Neural cell (in vitro differentiated cells): ENCODE results near the gene TBC1D16. TPM values are rescaled to one million over a fixed set of nuclear protein-coding genes. Genes with fewer than 3 reads are reported as not detected.

Experiments
- H2AFZ ChIP-seq: fragments of 200-600, 300-800 bp; sonication (generic), shearing (Covaris generic); 2 replicates; pipeline ENCODE4 v1.6.0; 2014; ENCODE audit warnings: low read depth, mild to moderate bottlenecking, antibody characterized with exemption, low read length, moderate library complexity
- H3F3A ChIP-seq: fragments of 200-600 bp; shearing (Covaris generic); 2 replicates; pipeline ENCODE4 v1.6.1; 2016; ENCODE audit warnings: mild to moderate bottlenecking, moderate library complexity, mixed read lengths, antibody characterized with exemption, low read length; ENCODE audit not compliant: insufficient read depth, poor library complexity, severe bottlenecking
- H3K27ac ChIP-seq: fragments of 200-600, 300-800 bp; sonication (generic), shearing (Covaris generic); 2 replicates; pipeline ENCODE4 v1.5.1; 2014; ENCODE audit warnings: mild to moderate bottlenecking, low read length, moderate library complexity
- H3K27me3 ChIP-seq: fragments of 300-800, 200-600 bp; sonication (generic), shearing (Covaris generic); 2 replicates; pipeline ENCODE4 v1.6.0; 2014; ENCODE audit warnings: mild to moderate bottlenecking, low read depth, low read length, moderate library complexity; ENCODE audit not compliant: insufficient read depth
- H3K36me3 ChIP-seq: fragments of 300-800, 200-600 bp; sonication (generic), shearing (Covaris generic); 2 replicates; pipeline ENCODE4 v1.5.1; 2014; ENCODE audit warnings: mild to moderate bottlenecking, antibody characterized with exemption, low read length, moderate library complexity; ENCODE audit not compliant: insufficient read depth
- H3K4me2 ChIP-seq: fragments of 300-800, 200-600 bp; sonication (generic), shearing (Covaris generic); 2 replicates; pipeline ENCODE4 v1.6.0; 2014; ENCODE audit warnings: mild to moderate bottlenecking, low read length
- H3K4me3 ChIP-seq: fragments of 300-800, 200-600 bp; sonication (generic), shearing (Covaris generic); 2 replicates; pipeline ENCODE4 v1.5.1; 2014; ENCODE audit warnings: mild to moderate bottlenecking, low read length, moderate library complexity
- H3K79me2 ChIP-seq: fragments of 200-600 bp; shearing (Covaris generic); replicated peaks from 2 replicates; pipeline ENCODE4 v1.6.0; 2014; ENCODE audit warnings: mild to moderate bottlenecking, low read length, moderate library complexity; ENCODE audit not compliant: insufficient read depth
- H3K9ac ChIP-seq: fragments of 300-800, 200-600 bp; sonication (generic), shearing (Covaris generic); 2 replicates; pipeline ENCODE4 v1.6.1; 2016; ENCODE audit warnings: mild to moderate bottlenecking, low read length, mixed read lengths
- H3K9me2 ChIP-seq: fragments of 200-600 bp; shearing (Covaris generic); 2 replicates; pipeline ENCODE4 v1.6.1; 2016; ENCODE audit warnings: mild to moderate bottlenecking, low read length, mixed read lengths; ENCODE audit not compliant: insufficient read depth
- H3K9me3 ChIP-seq: fragments of 200-600, 300-800 bp; sonication (generic), shearing (Covaris generic); 2 replicates; pipeline ENCODE4 v1.6.1; 2016; ENCODE audit warnings: mild to moderate bottlenecking, mixed run types, low read length, moderate library complexity, mixed read lengths
- H4K20me1 ChIP-seq: fragments of 200-600 bp; shearing (Covaris generic); 2 replicates; pipeline ENCODE4 v1.6.1; 2016; ENCODE audit warnings: mild to moderate bottlenecking, mixed run types; ENCODE audit not compliant: insufficient read depth
- CTCF ChIP-seq: fragments of 450-650 bp; IDR thresholded peaks from 2 replicates; pipeline ENCODE4 v1.5.1; 2014; ENCODE audit warnings: antibody characterized with exemption, mild to moderate bottlenecking, moderate library complexity; ENCODE audit not compliant: poor library complexity, severe bottlenecking
- EP300 ChIP-seq: fragments of 450-650 bp; conservative IDR thresholded peaks from 2 replicates; pipeline ENCODE4 v1.6.1; 2014; ENCODE audit warnings: antibody characterized with exemption, mild to moderate bottlenecking, moderate library complexity; ENCODE audit not compliant: poor library complexity, severe bottlenecking
- EZH2 ChIP-seq: fragments of 200-600, 300-800 bp; shearing (Covaris generic), sonication (generic); IDR thresholded peaks from 2 replicates; pipeline ENCODE4 v1.6.1; 2014; ENCODE audit warnings: antibody characterized with exemption, low read length, borderline replicate concordance, mild to moderate bottlenecking; ENCODE audit not compliant: insufficient read depth, poor library complexity, severe bottlenecking
- MXI1 ChIP-seq: fragments of 450-650 bp; conservative IDR thresholded peaks from 2 replicates; pipeline ENCODE4 v1.6.1; 2014; ENCODE audit warnings: antibody characterized with exemption, mild to moderate bottlenecking; ENCODE audit not compliant: poor library complexity, severe bottlenecking
- POLR2AphosphoS5 ChIP-seq: IDR thresholded peaks from 2 replicates; pipeline ENCODE4 v1.6.1; 2012
- RAD21 ChIP-seq: fragments of 450-650 bp; conservative IDR thresholded peaks from 2 replicates; pipeline ENCODE4 v1.6.1; 2014; ENCODE audit warnings: antibody characterized with exemption, mild to moderate bottlenecking, moderate library complexity
- SMC3 ChIP-seq: fragments of 450-650 bp; conservative IDR thresholded peaks from 2 replicates; pipeline ENCODE4 v1.6.1; 2014; ENCODE audit warnings: antibody characterized with exemption, mild to moderate bottlenecking, moderate library complexity; ENCODE audit not compliant: poor library complexity
- TAF1 ChIP-seq: IDR thresholded peaks from 2 replicates; pipeline ENCODE4 v1.6.1; 2012; ENCODE audit warnings: low read depth
- polyA plus RNA-seq: library from polyadenylated mRNA; depleted of rRNA; stranded (reverse); fragments of >200 nt; gene quantifications from 2 replicates; pipeline ENCODE4 v1.2.3, GENCODE V29; 2014
- TF ChIP-seq, protein P1 (sequence below): IDR thresholded peaks from 2 replicates; pipeline ENCODE4 v1.6.1; 2012; ENCODE audit warnings: borderline replicate concordance

Gene TBC1D16
- polyA plus RNA-seq, 1 donor from 2014 or later = 19.8 TPM

GRCh38 chr17:79950751-79951150 is 84.9 kb downstream of the TBC1D16 start:
- Histone ChIP-seq H3K79me2 (no peaks in the 10 kb centered on the region), H3K9ac (peak overlapping the region; percentile 73), H2AFZ (no peak overlapping the region), H3K9me3 (no peaks in the 10 kb centered on the region), H3K27me3 (no peaks in the 10 kb centered on the region), H3K4me2 (peak overlapping the region; percentile 47), H3K27ac (peak overlapping the region; percentile 87), H3F3A (peaks cover 18% of the 10 kb centered on the region), H3K9me2 (no peaks in the 10 kb centered on the region), H3K4me3 (peak overlapping the region; percentile 62), H3K36me3 (no peaks in the 10 kb centered on the region), H4K20me1 (no peaks in the 10 kb centered on the region)
- TF ChIP-seq CTCF (peak; percentile 41), EZH2 (no peak), POLR2AphosphoS5 (peak; percentile 53), EP300 (no peak), RAD21 (peak; percentile 38), TAF1 (peak; percentile 33), SMC3 (peak; percentile 21), MXI1 (peak; percentile 32)
- TF ChIP-seq, protein P1, sequence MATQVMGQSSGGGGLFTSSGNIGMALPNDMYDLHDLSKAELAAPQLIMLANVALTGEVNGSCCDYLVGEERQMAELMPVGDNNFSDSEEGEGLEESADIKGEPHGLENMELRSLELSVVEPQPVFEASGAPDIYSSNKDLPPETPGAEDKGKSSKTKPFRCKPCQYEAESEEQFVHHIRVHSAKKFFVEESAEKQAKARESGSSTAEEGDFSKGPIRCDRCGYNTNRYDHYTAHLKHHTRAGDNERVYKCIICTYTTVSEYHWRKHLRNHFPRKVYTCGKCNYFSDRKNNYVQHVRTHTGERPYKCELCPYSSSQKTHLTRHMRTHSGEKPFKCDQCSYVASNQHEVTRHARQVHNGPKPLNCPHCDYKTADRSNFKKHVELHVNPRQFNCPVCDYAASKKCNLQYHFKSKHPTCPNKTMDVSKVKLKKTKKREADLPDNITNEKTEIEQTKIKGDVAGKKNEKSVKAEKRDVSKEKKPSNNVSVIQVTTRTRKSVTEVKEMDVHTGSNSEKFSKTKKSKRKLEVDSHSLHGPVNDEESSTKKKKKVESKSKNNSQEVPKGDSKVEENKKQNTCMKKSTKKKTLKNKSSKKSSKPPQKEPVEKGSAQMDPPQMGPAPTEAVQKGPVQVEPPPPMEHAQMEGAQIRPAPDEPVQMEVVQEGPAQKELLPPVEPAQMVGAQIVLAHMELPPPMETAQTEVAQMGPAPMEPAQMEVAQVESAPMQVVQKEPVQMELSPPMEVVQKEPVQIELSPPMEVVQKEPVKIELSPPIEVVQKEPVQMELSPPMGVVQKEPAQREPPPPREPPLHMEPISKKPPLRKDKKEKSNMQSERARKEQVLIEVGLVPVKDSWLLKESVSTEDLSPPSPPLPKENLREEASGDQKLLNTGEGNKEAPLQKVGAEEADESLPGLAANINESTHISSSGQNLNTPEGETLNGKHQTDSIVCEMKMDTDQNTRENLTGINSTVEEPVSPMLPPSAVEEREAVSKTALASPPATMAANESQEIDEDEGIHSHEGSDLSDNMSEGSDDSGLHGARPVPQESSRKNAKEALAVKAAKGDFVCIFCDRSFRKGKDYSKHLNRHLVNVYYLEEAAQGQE = peak; percentile 16

GRCh38 chr17:79950306-79950705 is 85.4 kb downstream of the TBC1D16 start:
- Histone ChIP-seq H4K20me1 (no peaks in the 10 kb centered on the region), H3K9ac (peak overlapping the region; percentile 73)

More at GRCh38 chr17:79950306-79950705, 85.4 kb downstream of the TBC1D16 start:
- Histone ChIP-seq H3K79me2 (no peaks in the 10 kb centered on the region), H3K36me3 (no peaks in the 10 kb centered on the region), H3K27ac (peak overlapping the region; percentile 87), H3K9me3 (no peaks in the 10 kb centered on the region), H3F3A (peaks cover 18% of the 10 kb centered on the region), H2AFZ (no peak overlapping the region), H3K27me3 (no peaks in the 10 kb centered on the region), H3K4me3 (peak overlapping the region; percentile 62), H3K4me2 (peak overlapping the region; percentile 47), H3K9me2 (no peaks in the 10 kb centered on the region)
- TF ChIP-seq, protein P1 = peak; percentile 3
- TF ChIP-seq SMC3 = no peak
